HG02610 (cell line): ENCODE measurements around the gene TNRC18.
"Not testable (repeated sequence)": the region's sequence is repeated elsewhere in the genome, so short reads cannot be mapped to it uniquely, and the experiment has no call there.

ENCODE experiments used
- ATAC-seq: cut with Tn5 transposase; IDR thresholded peaks from one replicate; pipeline ENCODE4 v1.9.1; 2021; ENCODE audit warnings: mild to moderate bottlenecking, moderate library complexity; ENCODE audit not compliant: unreplicated experiment

TNRC18 gene

GRCh38 chr7:5275510-5275909, 148.1 kb downstream of the TNRC18 start:
- ATAC-seq, result not testable (repeated sequence)

- not testable (repeated sequence) for ATAC-seq
Observed at GRCh38 chr7:5274985-5275431, 148.6 kb downstream of the TNRC18 start.

- ATAC-seq, result no peak
Observed at GRCh38 chr7:5274441-5274840, 149.2 kb downstream of the TNRC18 start.

GRCh38 chr7:5273831-5274405, 149.7 kb downstream of the TNRC18 start:
- ATAC-seq, result not testable (repeated sequence)

- no peak for ATAC-seq
Observed at GRCh38 chr7:5270788-5271187, 152.8 kb downstream of the TNRC18 start.

GRCh38 chr7:5269992-5270657, 153.5 kb downstream of the TNRC18 start:
- not testable (repeated sequence) for ATAC-seq

GRCh38 chr7:5267829-5268228, 155.8 kb downstream of the TNRC18 start:
- not testable (repeated sequence) for ATAC-seq

- no peak for ATAC-seq
Observed at GRCh38 chr7:5266191-5267028, 157.2 kb downstream of the TNRC18 start.

- ATAC-seq, result no peak
Observed at GRCh38 chr7:5265320-5266190, 158.1 kb downstream of the TNRC18 start.

- not testable (repeated sequence) for ATAC-seq
Observed at GRCh38 chr7:5263066-5263465, 160.6 kb downstream of the TNRC18 start.

- not testable (repeated sequence) for ATAC-seq
Observed at GRCh38 chr7:5260530-5261068, 163.0 kb downstream of the TNRC18 start.
